WI38 (cell line): ENCODE measurements around the gene NEDD4L.

Experiments used
- H3K4me3 ChIP-seq: 2 replicates; pipeline ENCODE4 v1.5.1; 2011; ENCODE audit warnings: low read depth, mild to moderate bottlenecking, control low read depth, low read length
- CTCF ChIP-seq: IDR thresholded peaks from 2 replicates; pipeline ENCODE4 v1.5.1; 2012; ENCODE audit warnings: low read depth, mild to moderate bottlenecking, control low read depth, low read length

The NEDD4L gene

GRCh38 chr18:58412844-58413666, 369.0 kb downstream of the NEDD4L start:
- no peak for TF ChIP-seq CTCF
- no peak overlapping the region for H3K4me3 ChIP-seq

GRCh38 chr18:58413667-58414628, 369.9 kb downstream of the NEDD4L start:
- no peak overlapping the region for H3K4me3 ChIP-seq
- TF ChIP-seq CTCF = no peak

- no peak for TF ChIP-seq CTCF
- H3K4me3 ChIP-seq = no peak overlapping the region
Observed at GRCh38 chr18:58416014-58416703, 372.1 kb downstream of the NEDD4L start.

GRCh38 chr18:58416704-58417683, 373.0 kb downstream of the NEDD4L start:
- H3K4me3 ChIP-seq = no peak overlapping the region
- TF ChIP-seq CTCF = no peak

- TF ChIP-seq CTCF = no peak
- H3K4me3 ChIP-seq = no peak overlapping the region
Observed at GRCh38 chr18:58417752-58418151, 373.7 kb downstream of the NEDD4L start.

- no peak overlapping the region for H3K4me3 ChIP-seq
- no peak for TF ChIP-seq CTCF
Observed at GRCh38 chr18:58418361-58418760, 374.3 kb downstream of the NEDD4L start.
